ENCODE results near the gene C3orf18.

DNA sequence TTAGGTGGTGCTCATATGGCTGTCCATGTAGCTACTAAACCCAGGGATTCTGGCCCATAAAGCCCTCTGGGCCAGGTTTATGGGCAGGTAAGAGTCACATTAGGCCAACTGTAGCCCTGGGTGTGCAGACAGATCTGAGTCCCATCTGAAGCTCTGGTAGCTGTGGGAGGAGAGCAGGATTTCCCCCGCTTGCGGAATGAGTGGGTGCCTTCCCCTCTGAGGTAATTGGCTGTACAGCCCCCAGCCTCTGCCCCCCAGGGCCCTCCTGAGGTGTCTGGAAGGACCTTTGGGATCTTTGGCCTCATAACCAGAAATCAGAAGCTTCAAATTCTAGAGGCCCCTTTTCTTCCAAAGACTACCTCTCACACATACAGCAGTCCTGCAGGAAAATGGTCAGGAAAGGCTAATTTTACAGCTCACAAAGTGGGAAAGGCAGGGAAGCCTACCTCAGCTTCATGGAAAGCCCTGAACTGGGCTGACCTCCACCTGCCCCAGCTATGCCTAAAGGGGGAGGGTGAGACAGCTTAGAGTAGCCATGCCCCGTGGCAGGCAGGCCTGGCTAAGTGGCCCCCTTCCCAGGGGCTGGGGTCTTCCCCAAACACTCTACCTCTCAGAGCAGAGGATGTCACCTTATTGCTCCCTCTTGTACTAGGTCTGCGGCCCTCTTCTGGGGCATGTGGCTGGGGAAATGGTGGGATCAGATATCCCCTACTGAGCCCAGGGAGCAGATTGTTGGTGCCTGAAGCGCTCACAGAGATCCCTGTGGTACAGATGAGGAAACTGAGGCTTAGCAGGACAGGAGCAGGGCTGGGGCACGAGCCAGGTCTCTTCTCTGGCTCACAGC is 18.6 kb upstream of the C3orf18 start:
- TF ChIP-seq CTCF (IDR thresholded peaks at IDR 0.05) (no peak), POLR2AphosphoS5 (IDR thresholded peaks at IDR 0.05) (no peak), POLR2A (IDR thresholded peaks at IDR 0.05) (no peak)
